Measurements from ENCODE around the gene GSE1.

The GSE1 gene

DNA sequence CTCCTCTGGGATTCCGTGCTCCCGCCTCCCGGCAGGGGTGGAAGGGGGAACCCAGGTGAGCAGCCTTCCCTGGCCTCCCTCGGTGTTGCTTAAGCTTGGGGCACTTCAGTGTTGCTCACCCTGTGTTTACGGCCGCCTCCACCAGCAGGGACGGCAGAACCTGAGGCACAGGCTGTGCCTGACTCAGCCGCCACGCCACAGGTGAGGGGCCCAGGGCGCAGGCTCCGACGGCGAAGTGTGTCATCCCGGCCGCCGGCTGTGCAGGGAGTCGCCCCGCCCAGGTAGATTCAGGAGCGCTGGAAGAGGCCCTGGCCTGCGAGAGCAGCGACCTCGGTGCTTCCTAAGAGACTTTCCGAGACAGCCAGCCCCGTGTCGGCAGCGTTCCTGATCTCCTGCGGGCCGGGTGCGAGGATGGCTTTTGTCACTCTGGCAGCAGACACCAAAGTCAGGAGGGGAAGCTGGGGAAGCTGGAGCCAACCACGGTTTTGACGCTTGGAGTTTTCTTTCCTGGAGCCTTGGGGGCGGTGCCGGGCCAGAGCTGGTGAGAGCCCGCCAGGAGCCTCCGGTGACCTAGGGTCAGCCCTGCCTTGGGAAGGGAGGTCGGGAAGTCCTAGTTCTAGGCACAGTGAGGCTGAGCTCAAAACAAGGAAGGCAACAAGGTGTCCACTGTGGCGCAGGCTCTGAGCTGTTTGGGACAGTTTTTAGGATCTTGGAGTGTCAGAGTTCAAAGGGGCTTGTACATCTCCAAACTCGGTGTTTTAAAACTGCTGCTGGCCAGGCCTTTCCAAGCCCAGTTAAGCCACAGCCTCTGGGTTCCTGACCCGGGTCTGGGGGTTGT is 2.1 kb downstream of the GSE1 start (continued):
- TF ChIP-seq, protein P1, sequence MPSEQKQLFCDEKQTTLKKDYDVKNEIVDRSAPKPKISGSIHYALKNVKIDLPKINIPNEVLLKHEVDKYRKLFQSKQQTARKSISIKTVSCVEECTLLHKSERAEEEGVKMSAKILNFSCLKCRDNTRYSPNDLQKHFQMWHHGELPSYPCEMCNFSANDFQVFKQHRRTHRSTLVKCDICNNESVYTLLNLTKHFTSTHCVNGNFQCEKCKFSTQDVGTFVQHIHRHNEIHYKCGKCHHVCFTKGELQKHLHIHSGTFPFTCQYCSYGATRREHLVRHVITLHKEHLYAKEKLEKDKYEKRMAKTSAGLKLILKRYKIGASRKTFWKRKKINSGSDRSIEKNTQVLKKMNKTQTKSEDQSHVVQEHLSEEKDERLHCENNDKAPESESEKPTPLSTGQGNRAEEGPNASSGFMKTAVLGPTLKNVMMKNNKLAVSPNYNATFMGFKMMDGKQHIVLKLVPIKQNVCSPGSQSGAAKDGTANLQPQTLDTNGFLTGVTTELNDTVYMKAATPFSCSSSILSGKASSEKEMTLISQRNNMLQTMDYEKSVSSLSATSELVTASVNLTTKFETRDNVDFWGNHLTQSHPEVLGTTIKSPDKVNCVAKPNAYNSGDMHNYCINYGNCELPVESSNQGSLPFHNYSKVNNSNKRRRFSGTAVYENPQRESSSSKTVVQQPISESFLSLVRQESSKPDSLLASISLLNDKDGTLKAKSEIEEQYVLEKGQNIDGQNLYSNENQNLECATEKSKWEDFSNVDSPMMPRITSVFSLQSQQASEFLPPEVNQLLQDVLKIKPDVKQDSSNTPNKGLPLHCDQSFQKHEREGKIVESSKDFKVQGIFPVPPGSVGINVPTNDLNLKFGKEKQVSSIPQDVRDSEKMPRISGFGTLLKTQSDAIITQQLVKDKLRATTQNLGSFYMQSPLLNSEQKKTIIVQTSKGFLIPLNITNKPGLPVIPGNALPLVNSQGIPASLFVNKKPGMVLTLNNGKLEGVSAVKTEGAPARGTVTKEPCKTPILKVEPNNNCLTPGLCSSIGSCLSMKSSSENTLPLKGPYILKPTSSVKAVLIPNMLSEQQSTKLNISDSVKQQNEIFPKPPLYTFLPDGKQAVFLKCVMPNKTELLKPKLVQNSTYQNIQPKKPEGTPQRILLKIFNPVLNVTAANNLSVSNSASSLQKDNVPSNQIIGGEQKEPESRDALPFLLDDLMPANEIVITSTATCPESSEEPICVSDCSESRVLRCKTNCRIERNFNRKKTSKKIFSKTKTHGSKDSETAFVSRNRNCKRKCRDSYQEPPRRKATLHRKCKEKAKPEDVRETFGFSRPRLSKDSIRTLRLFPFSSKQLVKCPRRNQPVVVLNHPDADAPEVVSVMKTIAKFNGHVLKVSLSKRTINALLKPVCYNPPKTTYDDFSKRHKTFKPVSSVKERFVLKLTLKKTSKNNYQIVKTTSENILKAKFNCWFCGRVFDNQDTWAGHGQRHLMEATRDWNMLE (tag by site-specific recombination; conservative IDR thresholded peaks at IDR 0.05; ENCODE audit: low read depth) = no peak
- TF ChIP-seq YY2 (tag by site-specific recombination; IDR thresholded peaks at IDR 0.05) (no peak), ZNF121 (tag by site-specific recombination; IDR thresholded peaks at IDR 0.05) (no peak), ZNF621 (tag by site-specific recombination; IDR thresholded peaks at IDR 0.05) (no peak), KLF16 (tag by site-specific recombination; IDR thresholded peaks at IDR 0.05) (no peak), ZNF354C (tag by site-specific recombination; IDR thresholded peaks at IDR 0.05; ENCODE audit: borderline replicate concordance, low read depth) (no peak), ZBTB1 (tag by site-specific recombination; IDR thresholded peaks at IDR 0.05) (no peak), ZNF623 (tag by site-specific recombination; IDR thresholded peaks at IDR 0.05) (no peak), ZFP37 (tag by site-specific recombination; IDR thresholded peaks at IDR 0.05) (no peak), ZNF132 (tag by site-specific recombination; IDR thresholded peaks at IDR 0.05; ENCODE audit: borderline replicate concordance) (no peak), GFI1B (tag by site-specific recombination; IDR thresholded peaks at IDR 0.05) (no peak), ZBTB21 (tag by site-specific recombination; IDR thresholded peaks at IDR 0.05) (no peak; the same call in 1 of the 2 replicates), SP7 (tag by site-specific recombination; IDR thresholded peaks at IDR 0.05) (peak; percentile 80), IKZF3 (tag by site-specific recombination; IDR thresholded peaks at IDR 0.05) (0 out of 2 replicates have a peak, but pooled peaks have one; percentile 58), ZSCAN23 (tag by site-specific recombination; IDR thresholded peaks at IDR 0.05) (no peak), ZNF341 (tag by site-specific recombination; IDR thresholded peaks at IDR 0.05; ENCODE audit: low read depth) (peak; percentile 90), KLF8 (tag by site-specific recombination; IDR thresholded peaks at IDR 0.05) (peak; percentile 58), ZNF600 (tag by site-specific recombination; IDR thresholded peaks at IDR 0.05) (peak; percentile 85), ZNF350 (tag by site-specific recombination; IDR thresholded peaks at IDR 0.05) (no peak)
- TF ChIP-seq, protein P2, sequence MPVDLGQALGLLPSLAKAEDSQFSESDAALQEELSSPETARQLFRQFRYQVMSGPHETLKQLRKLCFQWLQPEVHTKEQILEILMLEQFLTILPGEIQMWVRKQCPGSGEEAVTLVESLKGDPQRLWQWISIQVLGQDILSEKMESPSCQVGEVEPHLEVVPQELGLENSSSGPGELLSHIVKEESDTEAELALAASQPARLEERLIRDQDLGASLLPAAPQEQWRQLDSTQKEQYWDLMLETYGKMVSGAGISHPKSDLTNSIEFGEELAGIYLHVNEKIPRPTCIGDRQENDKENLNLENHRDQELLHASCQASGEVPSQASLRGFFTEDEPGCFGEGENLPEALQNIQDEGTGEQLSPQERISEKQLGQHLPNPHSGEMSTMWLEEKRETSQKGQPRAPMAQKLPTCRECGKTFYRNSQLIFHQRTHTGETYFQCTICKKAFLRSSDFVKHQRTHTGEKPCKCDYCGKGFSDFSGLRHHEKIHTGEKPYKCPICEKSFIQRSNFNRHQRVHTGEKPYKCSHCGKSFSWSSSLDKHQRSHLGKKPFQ (tag by site-specific recombination; IDR thresholded peaks at IDR 0.05) = no peak
- TF ChIP-seq, protein P3, sequence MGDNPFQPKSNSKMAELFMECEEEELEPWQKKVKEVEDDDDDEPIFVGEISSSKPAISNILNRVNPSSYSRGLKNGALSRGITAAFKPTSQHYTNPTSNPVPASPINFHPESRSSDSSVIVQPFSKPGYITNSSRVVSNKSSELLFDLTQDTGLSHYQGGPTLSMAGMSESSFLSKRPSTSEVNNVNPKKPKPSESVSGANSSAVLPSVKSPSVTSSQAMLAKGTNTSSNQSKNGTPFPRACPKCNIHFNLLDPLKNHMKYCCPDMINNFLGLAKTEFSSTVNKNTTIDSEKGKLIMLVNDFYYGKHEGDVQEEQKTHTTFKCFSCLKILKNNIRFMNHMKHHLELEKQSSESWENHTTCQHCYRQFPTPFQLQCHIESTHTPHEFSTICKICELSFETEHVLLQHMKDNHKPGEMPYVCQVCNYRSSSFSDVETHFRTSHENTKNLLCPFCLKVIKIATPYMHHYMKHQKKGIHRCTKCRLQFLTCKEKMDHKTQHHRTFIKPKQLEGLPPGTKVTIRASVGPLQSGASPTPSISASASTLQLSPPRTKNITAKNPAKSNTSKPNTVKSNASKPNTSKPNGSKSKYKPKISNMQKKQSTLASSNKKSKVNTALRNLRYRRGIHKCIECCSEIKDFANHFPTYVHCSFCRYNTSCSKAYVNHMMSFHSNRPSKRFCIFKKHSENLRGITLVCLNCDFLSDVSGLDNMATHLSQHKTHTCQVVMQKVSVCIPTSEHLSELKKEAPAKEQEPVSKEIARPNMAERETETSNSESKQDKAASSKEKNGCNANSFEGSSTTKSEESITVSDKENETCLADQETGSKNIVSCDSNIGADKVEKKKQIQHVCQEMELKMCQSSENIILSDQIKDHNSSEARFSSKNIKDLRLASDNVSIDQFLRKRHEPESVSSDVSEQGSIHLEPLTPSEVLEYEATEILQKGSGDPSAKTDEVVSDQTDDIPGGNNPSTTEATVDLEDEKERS (tag by site-specific recombination; IDR thresholded peaks at IDR 0.05) = no peak
- TF ChIP-seq, protein P4, sequence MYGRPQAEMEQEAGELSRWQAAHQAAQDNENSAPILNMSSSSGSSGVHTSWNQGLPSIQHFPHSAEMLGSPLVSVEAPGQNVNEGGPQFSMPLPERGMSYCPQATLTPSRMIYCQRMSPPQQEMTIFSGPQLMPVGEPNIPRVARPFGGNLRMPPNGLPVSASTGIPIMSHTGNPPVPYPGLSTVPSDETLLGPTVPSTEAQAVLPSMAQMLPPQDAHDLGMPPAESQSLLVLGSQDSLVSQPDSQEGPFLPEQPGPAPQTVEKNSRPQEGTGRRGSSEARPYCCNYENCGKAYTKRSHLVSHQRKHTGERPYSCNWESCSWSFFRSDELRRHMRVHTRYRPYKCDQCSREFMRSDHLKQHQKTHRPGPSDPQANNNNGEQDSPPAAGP (tag by site-specific recombination; IDR thresholded peaks at IDR 0.05) = peak; percentile 79; the same call in 1 of the 2 replicates
- TF ChIP-seq, protein P5, sequence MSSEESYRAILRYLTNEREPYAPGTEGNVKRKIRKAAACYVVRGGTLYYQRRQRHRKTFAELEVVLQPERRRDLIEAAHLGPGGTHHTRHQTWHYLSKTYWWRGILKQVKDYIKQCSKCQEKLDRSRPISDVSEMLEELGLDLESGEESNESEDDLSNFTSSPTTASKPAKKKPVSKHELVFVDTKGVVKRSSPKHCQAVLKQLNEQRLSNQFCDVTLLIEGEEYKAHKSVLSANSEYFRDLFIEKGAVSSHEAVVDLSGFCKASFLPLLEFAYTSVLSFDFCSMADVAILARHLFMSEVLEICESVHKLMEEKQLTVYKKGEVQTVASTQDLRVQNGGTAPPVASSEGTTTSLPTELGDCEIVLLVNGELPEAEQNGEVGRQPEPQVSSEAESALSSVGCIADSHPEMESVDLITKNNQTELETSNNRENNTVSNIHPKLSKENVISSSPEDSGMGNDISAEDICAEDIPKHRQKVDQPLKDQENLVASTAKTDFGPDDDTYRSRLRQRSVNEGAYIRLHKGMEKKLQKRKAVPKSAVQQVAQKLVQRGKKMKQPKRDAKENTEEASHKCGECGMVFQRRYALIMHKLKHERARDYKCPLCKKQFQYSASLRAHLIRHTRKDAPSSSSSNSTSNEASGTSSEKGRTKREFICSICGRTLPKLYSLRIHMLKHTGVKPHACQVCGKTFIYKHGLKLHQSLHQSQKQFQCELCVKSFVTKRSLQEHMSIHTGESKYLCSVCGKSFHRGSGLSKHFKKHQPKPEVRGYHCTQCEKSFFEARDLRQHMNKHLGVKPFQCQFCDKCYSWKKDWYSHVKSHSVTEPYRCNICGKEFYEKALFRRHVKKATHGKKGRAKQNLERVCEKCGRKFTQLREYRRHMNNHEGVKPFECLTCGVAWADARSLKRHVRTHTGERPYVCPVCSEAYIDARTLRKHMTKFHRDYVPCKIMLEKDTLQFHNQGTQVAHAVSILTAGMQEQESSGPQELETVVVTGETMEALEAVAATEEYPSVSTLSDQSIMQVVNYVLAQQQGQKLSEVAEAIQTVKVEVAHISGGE (tag by site-specific recombination; conservative IDR thresholded peaks at IDR 0.05; ENCODE audit: low read depth) = peak; percentile 49
- TF ChIP-seq, protein P6, sequence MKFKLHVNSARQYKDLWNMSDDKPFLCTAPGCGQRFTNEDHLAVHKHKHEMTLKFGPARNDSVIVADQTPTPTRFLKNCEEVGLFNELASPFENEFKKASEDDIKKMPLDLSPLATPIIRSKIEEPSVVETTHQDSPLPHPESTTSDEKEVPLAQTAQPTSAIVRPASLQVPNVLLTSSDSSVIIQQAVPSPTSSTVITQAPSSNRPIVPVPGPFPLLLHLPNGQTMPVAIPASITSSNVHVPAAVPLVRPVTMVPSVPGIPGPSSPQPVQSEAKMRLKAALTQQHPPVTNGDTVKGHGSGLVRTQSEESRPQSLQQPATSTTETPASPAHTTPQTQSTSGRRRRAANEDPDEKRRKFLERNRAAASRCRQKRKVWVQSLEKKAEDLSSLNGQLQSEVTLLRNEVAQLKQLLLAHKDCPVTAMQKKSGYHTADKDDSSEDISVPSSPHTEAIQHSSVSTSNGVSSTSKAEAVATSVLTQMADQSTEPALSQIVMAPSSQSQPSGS (tag by site-specific recombination; IDR thresholded peaks at IDR 0.05; ENCODE audit: low read depth) = no peak
